Loucy (cell line): Measurements from ENCODE around the gene PTPN21.

Experiments used
- CTCF ChIP-seq: fragments of 200-600 bp; sonication (generic); conservative IDR thresholded peaks from 2 replicates; pipeline ENCODE4 v1.5.1; 2014; ENCODE audit warnings: mild to moderate bottlenecking, antibody characterized with exemption, low read length
- EZH2phosphoT487 ChIP-seq: fragments of 200-600 bp; IDR thresholded peaks from 2 replicates; pipeline ENCODE4 v1.6.1; 2018; ENCODE audit warnings: antibody characterized with exemption, mild to moderate bottlenecking, moderate library complexity, borderline replicate concordance

GRCh38 chr14:88576222-88576621, 21.4 kb upstream of the PTPN21 start:
- TF ChIP-seq CTCF = no peak
- no peak for TF ChIP-seq EZH2phosphoT487
